HepG2 (cell line): ENCODE data around the gene POLH. TPM values are rescaled to one million over a fixed set of nuclear protein-coding genes. Genes with fewer than 3 reads are reported as not detected.

Experiments
- ATAC-seq: fragments of 200-7000 bp; cut with Tn5 transposase; 3 replicates; pipeline ENCODE4 v1.9.1; 2020; ENCODE audit warnings: mild to moderate bottlenecking, moderate library complexity
- BruUV-seq: library from RNA; stranded (reverse); fragments of 400-500 nt; replicated peaks from 2 replicates; lab custom pipeline; 2021; lab: Mats Ljungman, UMichigan
- CTCF ChIA-PET: fragments of 300-600 bp; formaldehyde crosslinking; extraction: SDS; loops from one replicate; lab custom pipeline; 2021; ENCODE audit warnings: low total read pairs, inconsistent platforms, low intra/inter-chr PET ratio; lab: Yijun Ruan, JAX
- POLR2A ChIA-PET: fragments of 350-600 bp; sonication (Branson Sonifier 250); formaldehyde crosslinking; loops from one replicate; lab custom pipeline; 2020; ENCODE audit warnings: antibody characterized with exemption, inconsistent platforms; lab: Yijun Ruan, JAX
- DNase-seq: peaks from one replicate; pipeline ENCODE4 v3.0.0-alpha.2; 2015; ENCODE audit warnings: low spot score
- FAIRE-seq: peaks from 3 replicates; lab custom pipeline; 2011; peaks lifted over from hg19 to GRCh38; lab: Jason Lieb, UNC
- H2AFZ ChIP-seq: one replicate; pipeline ENCODE4 v1.6.1; 2011; ENCODE audit warnings: low read length, inconsistent platforms
- H3K27ac ChIP-seq: fragments of 300-600 bp; 3 replicates; pipeline ENCODE4 v1.8.0; 2011; ENCODE audit warnings: mixed run types, mild to moderate bottlenecking, mixed read lengths, low read length, inconsistent platforms; ENCODE audit not compliant: insufficient read depth; ENCODE audit errors: extremely low read length
- H3K27me3 ChIP-seq, 2 experiments: fragments of 200-600 bp in 1 of 2; 2 replicates in 1 of 2; 3 replicates in 1 of 2; pipeline versions ENCODE4 v1.6.0 to v1.8.0; 2011; ENCODE audit warnings: low read length in 2 of 2, mild to moderate bottlenecking in 2 of 2, moderate library complexity in 2 of 2, inconsistent platforms in 1 of 2; ENCODE audit not compliant: insufficient read depth in 2 of 2, control insufficient read depth in 1 of 2
- H3K36me3 ChIP-seq, 2 experiments: fragments of 200-600 bp in 1 of 2; replicated peaks in 1 of 2; 2 replicates in 1 of 2; 3 replicates in 1 of 2; pipeline versions ENCODE4 v1.5.1 to v1.8.0; 2011; ENCODE audit warnings: low read length in 2 of 2, inconsistent platforms in 1 of 2; ENCODE audit not compliant: insufficient read depth in 2 of 2, control insufficient read depth in 1 of 2
- H3K4me1 ChIP-seq: 2 replicates; pipeline ENCODE4 v1.5.1; 2012; ENCODE audit warnings: low read length, inconsistent platforms; ENCODE audit not compliant: insufficient read depth
- H3K4me2 ChIP-seq: 2 replicates; pipeline ENCODE4 v1.6.0; 2011; ENCODE audit warnings: low read depth, low read length, inconsistent platforms
- H3K4me3 ChIP-seq, 3 experiments: fragments of 200-600 bp in 1 of 3; sonication (generic), shearing (Covaris generic) in 1 of 3; replicated peaks in 1 of 3; 2 replicates each; pipeline ENCODE4 v1.5.1; 2011 to 2016; ENCODE audit warnings: low read length in 3 of 3, inconsistent platforms in 2 of 3, low read depth in 2 of 3, mild to moderate bottlenecking in 2 of 3, control low read depth in 1 of 3, mixed read lengths in 1 of 3; ENCODE audit not compliant: insufficient read depth in 1 of 3
- H3K79me2 ChIP-seq: one replicate; pipeline ENCODE4 v1.6.1; 2011; ENCODE audit warnings: low read length, inconsistent platforms; ENCODE audit not compliant: insufficient read depth
- H3K9ac ChIP-seq: 2 replicates; pipeline ENCODE4 v1.6.0; 2011; ENCODE audit warnings: mild to moderate bottlenecking, low read depth, low read length, inconsistent platforms; ENCODE audit not compliant: insufficient read depth
- H3K9me3 ChIP-seq: 2 replicates; pipeline ENCODE4 v1.5.1; 2012; ENCODE audit warnings: mild to moderate bottlenecking, low read length
- H4K20me1 ChIP-seq: 2 replicates; pipeline ENCODE4 v1.6.0; 2011; ENCODE audit warnings: inconsistent platforms, mild to moderate bottlenecking, low read length, moderate library complexity; ENCODE audit not compliant: insufficient read depth
- ARNT ChIP-seq: fragments of 450-650 bp; IDR thresholded peaks from 2 replicates; pipeline ENCODE4 v1.6.1; 2017
- NPAS2 ChIP-seq: sonication (generic); formaldehyde crosslinking; IDR thresholded peaks from 2 replicates; pipeline ENCODE4 v1.8.0; 2022; ENCODE audit warnings: mild to moderate bottlenecking, missing genetic modification reagents, borderline replicate concordance
- PCBP2 ChIP-seq: fragments of 200-400 bp; formaldehyde crosslinking; optimal IDR thresholded peaks from 2 replicates; pipeline ENCODE3; 2018; ENCODE audit warnings: low read length, low read depth; ENCODE audit not compliant: poor library complexity, severe bottlenecking
- PHB2 ChIP-seq: fragments of 450-650 bp; IDR thresholded peaks from 2 replicates; pipeline ENCODE4 v1.6.1; 2018; ENCODE audit not compliant: partially characterized antibody
- RXRA ChIP-seq: sonication (generic); formaldehyde crosslinking; IDR thresholded peaks from 2 replicates; pipeline ENCODE4 v1.5.1; 2020; ENCODE audit warnings: missing genetic modification reagents
- TSC22D2 ChIP-seq: sonication (generic); formaldehyde crosslinking; IDR thresholded peaks from 2 replicates; pipeline ENCODE4 v1.5.1; 2020; ENCODE audit warnings: missing genetic modification reagents, mild to moderate bottlenecking, borderline replicate concordance
- ZFP36L2 ChIP-seq: sonication (generic); formaldehyde crosslinking; IDR thresholded peaks from 2 replicates; pipeline ENCODE4 v1.4.0; 2020; ENCODE audit warnings: missing genetic modification reagents
- ZNF33A ChIP-seq: sonication (generic); formaldehyde crosslinking; IDR thresholded peaks from 2 replicates; pipeline ENCODE4 v1.5.1; 2020; ENCODE audit warnings: missing genetic modification reagents, mild to moderate bottlenecking, moderate library complexity, borderline replicate concordance
- ZNF343 ChIP-seq: sonication (generic); formaldehyde crosslinking; IDR thresholded peaks from 2 replicates; pipeline ENCODE4 v1.4.0; 2020; ENCODE audit warnings: mild to moderate bottlenecking, missing genetic modification reagents
- ZNF567 ChIP-seq: sonication (generic); formaldehyde crosslinking; IDR thresholded peaks from 2 replicates; pipeline ENCODE4 v1.8.1; 2023; ENCODE audit warnings: mild to moderate bottlenecking, missing genetic modification reagents, borderline replicate concordance
- ZNF605 ChIP-seq: sonication (generic); formaldehyde crosslinking; IDR thresholded peaks from 2 replicates; pipeline ENCODE4 v1.8.0; 2022; ENCODE audit warnings: mild to moderate bottlenecking, missing genetic modification reagents
- WGBS: methylation state at CpG from one replicate; pipeline ENCODE4 v1.1.6; 2017; ENCODE audit warnings: low lambda C conversion rate; 5-methylcytosine and 5-hydroxymethylcytosine counted together
- in situ Hi-C: cut with HindIII; loops from 2 replicates; pipeline ENCODE4 v1.10.0; 2017; ENCODE audit warnings: low pct_unique_long_range_greater_than_20kb; ENCODE audit not compliant: extremely low pct_ligation_motif_present
- intact Hi-C: fragments of 100-400 bp; cut with micrococcal nuclease; formaldehyde crosslinking; loops from one replicate; pipeline ENCODE4 v1.10.0; 2022; ENCODE audit not compliant: unreplicated experiment
- polyA plus RNA-seq, 8 experiments: library from polyadenylated mRNA; depleted of rRNA in 3 of 8; stranded (reverse) in 7 of 8; unstranded in 1 of 8; fragments of >200 nt; fragmentation: Illumina TruSeq in 4 of 8; extraction: Trizol in 4 of 8; gene quantifications; 2 replicates each; pipeline versions ENCODE4 v1.2.1 to v1.2.3, GENCODE V29; 2011 to 2016; ENCODE audit warnings: low read depth in 4 of 8, missing spikeins in 1 of 8, mixed read lengths in 1 of 8; ENCODE audit not compliant: insufficient read depth in 1 of 8
- total RNA-seq, 5 experiments: library from RNA; depleted of rRNA; stranded (reverse); fragments of >200 nt; fragmentation: Illumina TruSeq; extraction: Trizol; gene quantifications; 2 replicates each; pipeline ENCODE4 v1.2.3, GENCODE V29; 2016; ENCODE audit warnings: low read depth in 1 of 5
- TF ChIP-seq, protein P1 (sequence below): sonication (generic); formaldehyde crosslinking; IDR thresholded peaks from 2 replicates; pipeline ENCODE4 v1.4.0; 2020; ENCODE audit warnings: missing genetic modification reagents
- TF ChIP-seq, protein P2 (sequence below): sonication (generic); formaldehyde crosslinking; IDR thresholded peaks from 2 replicates; pipeline ENCODE4 v1.8.1; 2023; ENCODE audit warnings: missing genetic modification reagents, mild to moderate bottlenecking, borderline replicate concordance
- TF ChIP-seq, protein P3 (sequence below): sonication (generic); formaldehyde crosslinking; IDR thresholded peaks from 2 replicates; pipeline ENCODE4 v1.8.0; 2022; ENCODE audit warnings: mild to moderate bottlenecking, missing genetic modification reagents, moderate library complexity
- TF ChIP-seq, protein P4 (sequence below): sonication (generic); formaldehyde crosslinking; IDR thresholded peaks from 2 replicates; pipeline ENCODE4 v1.5.1; 2020; ENCODE audit warnings: mild to moderate bottlenecking, missing genetic modification reagents
- TF ChIP-seq, protein P5 (sequence below): sonication (generic); formaldehyde crosslinking; IDR thresholded peaks from 2 replicates; pipeline ENCODE4 v1.5.0; 2020; ENCODE audit warnings: missing genetic modification reagents
- TF ChIP-seq, protein P6 (sequence below): IDR thresholded peaks from 2 replicates; pipeline ENCODE4 v1.6.1; 2018; ENCODE audit warnings: missing genetic modification reagents, mild to moderate bottlenecking, missing compliant biosample characterization

The POLH gene
- total and polyA plus RNA-seq, 2 of the 13 experiments (the other 11 are each of a cell fraction or from before 2014, with no cell fraction given): 11.6 to 25.0 TPM

DNA sequence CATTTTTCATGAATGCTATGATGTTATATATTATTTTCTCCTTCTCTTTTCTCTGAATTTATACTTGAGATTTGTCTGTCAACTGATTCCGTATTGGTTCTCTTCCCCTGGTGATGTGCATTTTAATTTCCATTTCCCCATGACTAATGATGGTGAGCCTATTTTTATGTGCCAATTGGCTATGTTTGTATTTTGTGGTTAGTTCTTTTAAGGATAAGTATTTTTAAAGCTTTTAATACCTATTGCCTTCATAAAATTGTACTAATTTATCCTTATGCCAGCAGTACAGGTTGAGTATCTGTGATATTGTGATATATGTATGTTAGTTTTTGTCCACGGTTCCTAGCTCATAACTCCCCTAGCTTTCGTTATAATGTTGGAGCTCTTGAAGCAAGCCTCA, 2.8 kb downstream of the POLH start:
- Histone ChIP-seq H4K20me1 (no peaks in the 10 kb centered on the region), H3K4me2 (peak overlapping the region; percentile 86), H3K79me2 (peaks cover 56% of the 10 kb centered on the region), H3K9me3 (no peaks in the 10 kb centered on the region), H3K9ac (peak overlapping the region; percentile 27; the same call in 1 of the 2 replicates), H2AFZ (no peak overlapping the region), H3K4me1 (peaks cover 27% of the 10 kb centered on the region), H3K4me3 (peak overlapping the region in 1 of 3 experiments; percentile 18; a peak in 2 of 6 replicates), H3K36me3 (peaks cover 2 to 19% of the 10 kb centered on the region in 2 experiments; a peak in 4 of 5 replicates), H3K27me3 (no peaks in the 10 kb centered on the region; a peak in 1 of 5 replicates), H3K27ac (peak overlapping the region; percentile 54)
- intact Hi-C loops (loop anchor here (5.0 kb wide), 1 partner anchor 61 kb away; the partner anchor contains the start of genes POLR1C and YIPF3), in situ Hi-C loops (no loop called here)
- DNase-seq (no peak), ATAC-seq (no peak), FAIRE-seq (no peak)
- no TSS peak for BruUV-seq
- POLR2A ChIA-PET: interaction anchor here (0.9 kb wide), 1 partner anchor 9 kb away, joined by 3 read pairs; no protein-coding TSS in a partner anchor
- TF ChIP-seq, protein P1, sequence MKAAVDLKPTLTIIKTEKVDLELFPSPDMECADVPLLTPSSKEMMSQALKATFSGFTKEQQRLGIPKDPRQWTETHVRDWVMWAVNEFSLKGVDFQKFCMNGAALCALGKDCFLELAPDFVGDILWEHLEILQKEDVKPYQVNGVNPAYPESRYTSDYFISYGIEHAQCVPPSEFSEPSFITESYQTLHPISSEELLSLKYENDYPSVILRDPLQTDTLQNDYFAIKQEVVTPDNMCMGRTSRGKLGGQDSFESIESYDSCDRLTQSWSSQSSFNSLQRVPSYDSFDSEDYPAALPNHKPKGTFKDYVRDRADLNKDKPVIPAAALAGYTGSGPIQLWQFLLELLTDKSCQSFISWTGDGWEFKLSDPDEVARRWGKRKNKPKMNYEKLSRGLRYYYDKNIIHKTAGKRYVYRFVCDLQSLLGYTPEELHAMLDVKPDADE (CRISPR knock-in tag): no peak
- TF ChIP-seq RXRA (CRISPR knock-in tag): no peak
- no peak for TF ChIP-seq PHB2
- no peak for TF ChIP-seq ZNF605 (CRISPR knock-in tag)
- TF ChIP-seq, protein P2, sequence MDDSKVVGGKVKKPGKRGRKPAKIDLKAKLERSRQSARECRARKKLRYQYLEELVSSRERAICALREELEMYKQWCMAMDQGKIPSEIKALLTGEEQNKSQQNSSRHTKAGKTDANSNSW: no peak
- no peak for TF ChIP-seq ZNF33A (CRISPR knock-in tag)
- no peak for TF ChIP-seq ZFP36L2 (CRISPR knock-in tag)
- TF ChIP-seq ARNT: no peak
- TF ChIP-seq, protein P3, sequence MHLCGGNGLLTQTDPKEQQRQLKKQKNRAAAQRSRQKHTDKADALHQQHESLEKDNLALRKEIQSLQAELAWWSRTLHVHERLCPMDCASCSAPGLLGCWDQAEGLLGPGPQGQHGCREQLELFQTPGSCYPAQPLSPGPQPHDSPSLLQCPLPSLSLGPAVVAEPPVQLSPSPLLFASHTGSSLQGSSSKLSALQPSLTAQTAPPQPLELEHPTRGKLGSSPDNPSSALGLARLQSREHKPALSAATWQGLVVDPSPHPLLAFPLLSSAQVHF: no peak
- TF ChIP-seq, protein P4, sequence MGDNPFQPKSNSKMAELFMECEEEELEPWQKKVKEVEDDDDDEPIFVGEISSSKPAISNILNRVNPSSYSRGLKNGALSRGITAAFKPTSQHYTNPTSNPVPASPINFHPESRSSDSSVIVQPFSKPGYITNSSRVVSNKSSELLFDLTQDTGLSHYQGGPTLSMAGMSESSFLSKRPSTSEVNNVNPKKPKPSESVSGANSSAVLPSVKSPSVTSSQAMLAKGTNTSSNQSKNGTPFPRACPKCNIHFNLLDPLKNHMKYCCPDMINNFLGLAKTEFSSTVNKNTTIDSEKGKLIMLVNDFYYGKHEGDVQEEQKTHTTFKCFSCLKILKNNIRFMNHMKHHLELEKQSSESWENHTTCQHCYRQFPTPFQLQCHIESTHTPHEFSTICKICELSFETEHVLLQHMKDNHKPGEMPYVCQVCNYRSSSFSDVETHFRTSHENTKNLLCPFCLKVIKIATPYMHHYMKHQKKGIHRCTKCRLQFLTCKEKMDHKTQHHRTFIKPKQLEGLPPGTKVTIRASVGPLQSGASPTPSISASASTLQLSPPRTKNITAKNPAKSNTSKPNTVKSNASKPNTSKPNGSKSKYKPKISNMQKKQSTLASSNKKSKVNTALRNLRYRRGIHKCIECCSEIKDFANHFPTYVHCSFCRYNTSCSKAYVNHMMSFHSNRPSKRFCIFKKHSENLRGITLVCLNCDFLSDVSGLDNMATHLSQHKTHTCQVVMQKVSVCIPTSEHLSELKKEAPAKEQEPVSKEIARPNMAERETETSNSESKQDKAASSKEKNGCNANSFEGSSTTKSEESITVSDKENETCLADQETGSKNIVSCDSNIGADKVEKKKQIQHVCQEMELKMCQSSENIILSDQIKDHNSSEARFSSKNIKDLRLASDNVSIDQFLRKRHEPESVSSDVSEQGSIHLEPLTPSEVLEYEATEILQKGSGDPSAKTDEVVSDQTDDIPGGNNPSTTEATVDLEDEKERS (CRISPR knock-in tag): no peak
- no peak for TF ChIP-seq TSC22D2 (CRISPR knock-in tag)
- no peak for TF ChIP-seq ZNF567 (CRISPR knock-in tag)
- TF ChIP-seq, protein P5, sequence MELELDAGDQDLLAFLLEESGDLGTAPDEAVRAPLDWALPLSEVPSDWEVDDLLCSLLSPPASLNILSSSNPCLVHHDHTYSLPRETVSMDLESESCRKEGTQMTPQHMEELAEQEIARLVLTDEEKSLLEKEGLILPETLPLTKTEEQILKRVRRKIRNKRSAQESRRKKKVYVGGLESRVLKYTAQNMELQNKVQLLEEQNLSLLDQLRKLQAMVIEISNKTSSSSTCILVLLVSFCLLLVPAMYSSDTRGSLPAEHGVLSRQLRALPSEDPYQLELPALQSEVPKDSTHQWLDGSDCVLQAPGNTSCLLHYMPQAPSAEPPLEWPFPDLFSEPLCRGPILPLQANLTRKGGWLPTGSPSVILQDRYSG: no peak
- TF ChIP-seq NPAS2 (CRISPR knock-in tag): no peak
- no peak for TF ChIP-seq PCBP2
- TF ChIP-seq, protein P6, sequence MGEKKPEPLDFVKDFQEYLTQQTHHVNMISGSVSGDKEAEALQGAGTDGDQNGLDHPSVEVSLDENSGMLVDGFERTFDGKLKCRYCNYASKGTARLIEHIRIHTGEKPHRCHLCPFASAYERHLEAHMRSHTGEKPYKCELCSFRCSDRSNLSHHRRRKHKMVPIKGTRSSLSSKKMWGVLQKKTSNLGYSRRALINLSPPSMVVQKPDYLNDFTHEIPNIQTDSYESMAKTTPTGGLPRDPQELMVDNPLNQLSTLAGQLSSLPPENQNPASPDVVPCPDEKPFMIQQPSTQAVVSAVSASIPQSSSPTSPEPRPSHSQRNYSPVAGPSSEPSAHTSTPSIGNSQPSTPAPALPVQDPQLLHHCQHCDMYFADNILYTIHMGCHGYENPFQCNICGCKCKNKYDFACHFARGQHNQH (CRISPR knock-in tag): no peak
- no peak for TF ChIP-seq ZNF343 (CRISPR knock-in tag)
- CTCF ChIA-PET: no interaction called here
- 83% methylated on average over 3 of the region's 3 CpGs for WGBS
